ENCODE results near the gene RRBP1.

RRBP1 gene

GRCh38 chr20:17570347-17571152 lies 111.5 kb downstream of the RRBP1 start:
- peak; percentile 7 for DNase-seq

- peak; percentile 36 for DNase-seq
These were observed 112.3 kb downstream of the RRBP1 start, which contains the start of gene DSTN for GRCh38 chr20:17569616-17570346. DSTN (plus strand) TSS chr20:17570075; CDS start chr20:17570209, 134 bp downstream.

- no peak for DNase-seq
These were observed 113.0 kb downstream of the RRBP1 start for GRCh38 chr20:17568972-17569521.

- no peak for DNase-seq
These were observed 113.8 kb downstream of the RRBP1 start for GRCh38 chr20:17568045-17568788.

GRCh38 chr20:17566345-17566744 lies 115.7 kb downstream of the RRBP1 start:
- DNase-seq: no peak

- DNase-seq: no peak
These were observed 116.7 kb downstream of the RRBP1 start for GRCh38 chr20:17565169-17565845.

Measured in NCI-H1694 treated with DMSO at 0.1 percent for 48 hours (cell line).